GM12891 (cell line): ENCODE measurements around the gene CCNL2.

Source experiments
- POLR2AphosphoS5 ChIP-seq: IDR thresholded peaks from 2 replicates; pipeline ENCODE4 v1.6.1; 2011; ENCODE audit warnings: low read depth, low read length, control low read depth
- POU2F2 ChIP-seq: IDR thresholded peaks from 2 replicates; pipeline ENCODE4 v1.6.1; 2011; ENCODE audit warnings: low read depth, mild to moderate bottlenecking, control low read depth, low read length, moderate library complexity

- TF ChIP-seq POU2F2 (no peak), POLR2AphosphoS5 (no peak)
These were observed 28.1 kb upstream of the CCNL2 start for GRCh38 chr1:1427106-1427819.
